ENCODE data around the gene CYTH1.

CYTH1 gene

GRCh38 chr17:78781893-78782304 is at the start of gene CYTH1:
Gene CYTH1 (minus strand): TSS chr17:78782273. CDS start chr17:78782223, 50 bp downstream.
- no peak for DNase-seq

GRCh38 chr17:78829477-78829876 is 47.4 kb upstream of the CYTH1 start:
- no peak for DNase-seq

- no peak for DNase-seq
Observed at GRCh38 chr17:78828470-78829185, 46.6 kb upstream of the CYTH1 start.

GRCh38 chr17:78826836-78827509 is 44.9 kb upstream of the CYTH1 start:
- DNase-seq, result no peak

- DNase-seq, result no peak
Observed at GRCh38 chr17:78826421-78826820, 44.3 kb upstream of the CYTH1 start.

GRCh38 chr17:78825696-78826095 is 43.6 kb upstream of the CYTH1 start:
- DNase-seq, result no peak

GRCh38 chr17:78824240-78824639 is 42.2 kb upstream of the CYTH1 start:
- DNase-seq, result no peak

- DNase-seq, result no peak
Observed at GRCh38 chr17:78823282-78824046, 41.4 kb upstream of the CYTH1 start.

- DNase-seq, result no peak
Observed at GRCh38 chr17:78822552-78822951, 40.5 kb upstream of the CYTH1 start.

GRCh38 chr17:78821961-78822360 is 39.9 kb upstream of the CYTH1 start:
- no peak for DNase-seq

- no peak for DNase-seq
Observed at GRCh38 chr17:78820841-78821240, 38.8 kb upstream of the CYTH1 start.

- DNase-seq, result no peak
Observed at GRCh38 chr17:78819806-78820792, 38.0 kb upstream of the CYTH1 start.

- DNase-seq, result no peak
Observed at GRCh38 chr17:78819402-78819801, 37.3 kb upstream of the CYTH1 start.

GRCh38 chr17:78818932-78819331 is 36.9 kb upstream of the CYTH1 start:
- no peak for DNase-seq

GRCh38 chr17:78818152-78818846 is 36.2 kb upstream of the CYTH1 start:
- DNase-seq, result no peak

- DNase-seq, result peak; percentile 59
Observed at GRCh38 chr17:78817123-78817522, 35.0 kb upstream of the CYTH1 start.

- DNase-seq, result no peak
Observed at GRCh38 chr17:78815696-78816095, 33.6 kb upstream of the CYTH1 start.

GRCh38 chr17:78812855-78813254 is 30.8 kb upstream of the CYTH1 start:
- DNase-seq, result no peak

- DNase-seq, result no peak
Observed at GRCh38 chr17:78808163-78808562, 26.1 kb upstream of the CYTH1 start.

- peak; percentile 67 for DNase-seq
Observed at GRCh38 chr17:78806451-78806850, 24.4 kb upstream of the CYTH1 start.

GRCh38 chr17:78805301-78805700 is 23.2 kb upstream of the CYTH1 start:
- DNase-seq, result peak; percentile 72

- no peak for DNase-seq
Observed at GRCh38 chr17:78804777-78805176, 22.7 kb upstream of the CYTH1 start.
